HG02642 (cell line): ENCODE results near the gene MCCC2.
"Not testable (repeated sequence)": the region's sequence is repeated elsewhere in the genome, so short reads cannot be mapped to it uniquely, and the experiment has no call there.

Source experiments
- ATAC-seq: cut with Tn5 transposase; IDR thresholded peaks from one replicate; pipeline ENCODE4 v1.9.1; 2021; ENCODE audit warnings: mild to moderate bottlenecking; ENCODE audit not compliant: unreplicated experiment, poor library complexity

The MCCC2 gene

GRCh38 chr5:71652803-71653543 is 65.8 kb downstream of the MCCC2 start:
- no peak for ATAC-seq

GRCh38 chr5:71658916-71659662 is 71.9 kb downstream of the MCCC2 start:
- ATAC-seq: no peak

GRCh38 chr5:71662381-71662780 is 75.2 kb downstream of the MCCC2 start:
- no peak for ATAC-seq

- ATAC-seq: no peak
Observed at GRCh38 chr5:71663191-71663969, 76.2 kb downstream of the MCCC2 start.

GRCh38 chr5:71664615-71665014 is 77.5 kb downstream of the MCCC2 start:
- not testable (repeated sequence) for ATAC-seq

- no peak for ATAC-seq
Observed at GRCh38 chr5:71666321-71666720, 79.2 kb downstream of the MCCC2 start.

GRCh38 chr5:71677977-71678376 is 90.8 kb downstream of the MCCC2 start:
- ATAC-seq: no peak

GRCh38 chr5:71679714-71680113 is 92.6 kb downstream of the MCCC2 start:
- ATAC-seq: no peak

GRCh38 chr5:71680510-71680909 is 93.4 kb downstream of the MCCC2 start:
- no peak for ATAC-seq

GRCh38 chr5:71681296-71681695 is 94.2 kb downstream of the MCCC2 start:
- ATAC-seq: no peak

- ATAC-seq: no peak
Observed at GRCh38 chr5:71684309-71684708, 97.2 kb downstream of the MCCC2 start.

- no peak for ATAC-seq
Observed at GRCh38 chr5:71693828-71694427, 106.8 kb downstream of the MCCC2 start.

GRCh38 chr5:71695071-71695470 is 107.9 kb downstream of the MCCC2 start:
- ATAC-seq: no peak

- ATAC-seq: no peak
Observed at GRCh38 chr5:71695595-71695994, 108.5 kb downstream of the MCCC2 start.

- no peak for ATAC-seq
Observed at GRCh38 chr5:71697967-71698366, 110.8 kb downstream of the MCCC2 start.

- no peak for ATAC-seq
Observed at GRCh38 chr5:71699233-71699632, 112.1 kb downstream of the MCCC2 start.

GRCh38 chr5:71699751-71700150 is 112.6 kb downstream of the MCCC2 start:
- ATAC-seq: no peak

GRCh38 chr5:71700803-71701202 is 113.7 kb downstream of the MCCC2 start:
- ATAC-seq: no peak

- ATAC-seq: no peak
Observed at GRCh38 chr5:71701407-71701806, 114.3 kb downstream of the MCCC2 start.

GRCh38 chr5:71703941-71704340 is 116.8 kb downstream of the MCCC2 start:
- no peak for ATAC-seq

- ATAC-seq: no peak
Observed at GRCh38 chr5:71705421-71705820, 118.3 kb downstream of the MCCC2 start.
